NCI-H748 (cell line): ENCODE data around the gene CAMK2G.
"Not testable (repeated sequence)": the region's sequence is repeated elsewhere in the genome, so short reads cannot be mapped to it uniquely, and the experiment has no call there.

Source experiments
- DNase-seq: peaks from one replicate; lab custom pipeline; 2025; ENCODE audit not compliant: unreplicated experiment; lab: John Stamatoyannopoulos, UW

The CAMK2G gene

GRCh38 chr10:73841061-73841421 is 33.3 kb downstream of the CAMK2G start:
- DNase-seq = no peak

- DNase-seq = no peak
Measured at GRCh38 chr10:73840403-73841060, 33.8 kb downstream of the CAMK2G start.

- DNase-seq = no peak
Measured at GRCh38 chr10:73840056-73840402, 34.3 kb downstream of the CAMK2G start.

- DNase-seq = no peak
Measured at GRCh38 chr10:73839276-73839966, 34.9 kb downstream of the CAMK2G start.

- no peak for DNase-seq
Measured at GRCh38 chr10:73838827-73839226, 35.5 kb downstream of the CAMK2G start.

GRCh38 chr10:73838008-73838567 is 36.3 kb downstream of the CAMK2G start:
- DNase-seq = no peak

- DNase-seq = no peak
Measured at GRCh38 chr10:73837072-73837471, 37.3 kb downstream of the CAMK2G start.

GRCh38 chr10:73836427-73836980 is 37.9 kb downstream of the CAMK2G start:
- DNase-seq = no peak

GRCh38 chr10:73829090-73829489 is 45.3 kb downstream of the CAMK2G start:
- DNase-seq = not testable (repeated sequence)

GRCh38 chr10:73828161-73828560 is 46.2 kb downstream of the CAMK2G start:
- no peak for DNase-seq

- DNase-seq = no peak
Measured at GRCh38 chr10:73827346-73828089, 46.8 kb downstream of the CAMK2G start.

GRCh38 chr10:73824146-73824725 is 50.1 kb downstream of the CAMK2G start:
- no peak for DNase-seq

GRCh38 chr10:73823391-73823790 is 51.0 kb downstream of the CAMK2G start:
- no peak for DNase-seq

GRCh38 chr10:73819513-73820093 is 54.8 kb downstream of the CAMK2G start:
- no peak for DNase-seq

GRCh38 chr10:73819081-73819480 is 55.3 kb downstream of the CAMK2G start:
- no peak for DNase-seq

- DNase-seq = no peak
Measured at GRCh38 chr10:73818402-73818801, 56.0 kb downstream of the CAMK2G start.

- DNase-seq = no peak
Measured at GRCh38 chr10:73817826-73818225, 56.5 kb downstream of the CAMK2G start.

- DNase-seq = no peak
Measured at GRCh38 chr10:73816917-73817729, 57.2 kb downstream of the CAMK2G start.

- no peak for DNase-seq
Measured at GRCh38 chr10:73815719-73816030, 58.7 kb downstream of the CAMK2G start.
